ENCODE data around the gene TM9SF4.
"Not testable (repeated sequence)": the region's sequence is repeated elsewhere in the genome, so short reads cannot be mapped to it uniquely, and the experiment has no call there.

GRCh38 chr20:32193336-32193735, 83.8 kb downstream of the TM9SF4 start:
- not testable (repeated sequence) for TF ChIP-seq CTCF (optimal IDR thresholded peaks at IDR 0.05 in 1 of 3, IDR thresholded peaks at IDR 0.05 in 1 of 3, conservative IDR thresholded peaks at IDR 0.05 in 1 of 3; ENCODE audit: extremely low read depth in 1 of 3, insufficient read depth in 2 of 3, low read length in 3 of 3); EZH2 (IDR thresholded peaks at IDR 0.05; ENCODE audit: low read length)

Data from keratinocyte (primary cell).